H1 (cell line): ENCODE results near the gene LRRC4C. TPM values are rescaled to one million over a fixed set of nuclear protein-coding genes. Genes with fewer than 3 reads are reported as not detected.

Experiments
- CTCF ChIA-PET: fragments of 300-600 bp; sonication (Branson Sonifier 250); formaldehyde crosslinking; loops from one replicate; lab custom pipeline; 2021; ENCODE audit not compliant: partially characterized antibody; lab: Charles Lee
- POLR2A ChIA-PET: fragments of 300-600 bp; sonication (Branson Sonifier 250); formaldehyde crosslinking; loops from one replicate; lab custom pipeline; 2021; ENCODE audit warnings: inconsistent platforms; ENCODE audit not compliant: partially characterized antibody; lab: Charles Lee
- DNase-seq, 2 experiments: peaks; one replicate each; pipeline versions ENCODE4 v3.0.0 to v3.0.0-alpha.2; 2010 to 2022; ENCODE audit warnings: low spot score in 2 of 2, low read depth in 1 of 2, mixed read lengths in 1 of 2
- FAIRE-seq: peaks from 2 replicates; lab custom pipeline; 2011; peaks lifted over from hg19 to GRCh38; lab: Jason Lieb, UNC
- H2AFZ ChIP-seq: 2 replicates; pipeline ENCODE4 v1.8.1; 2012; ENCODE audit warnings: low read length, inconsistent platforms
- H2AK5ac ChIP-seq: 2 replicates; pipeline ENCODE4 v1.6.1; 2013; ENCODE audit warnings: low read depth, low read length
- H2BK120ac ChIP-seq: replicated peaks from 2 replicates; pipeline ENCODE3; 2013; ENCODE audit warnings: low read depth, low read length, inconsistent platforms
- H2BK12ac ChIP-seq: 2 replicates; pipeline ENCODE4 v1.6.1; 2013; ENCODE audit warnings: low read depth, low read length
- H2BK15ac ChIP-seq: 2 replicates; pipeline ENCODE4 v1.6.1; 2013; ENCODE audit warnings: low read length
- H2BK20ac ChIP-seq: 2 replicates; pipeline ENCODE4 v1.6.1; 2013; ENCODE audit warnings: low read length
- H2BK5ac ChIP-seq: 2 replicates; pipeline ENCODE4 v1.6.1; 2013; ENCODE audit warnings: low read depth, low read length
- H3K14ac ChIP-seq: 2 replicates; pipeline ENCODE4 v1.6.1; 2013; ENCODE audit warnings: inconsistent platforms; ENCODE audit not compliant: insufficient read length
- H3K18ac ChIP-seq: 2 replicates; pipeline ENCODE4 v1.6.1; 2013; ENCODE audit warnings: low read length; ENCODE audit errors: extremely low read depth
- H3K23ac ChIP-seq: 2 replicates; pipeline ENCODE4 v1.6.1; 2013; ENCODE audit warnings: inconsistent platforms; ENCODE audit not compliant: insufficient read length
- H3K23me2 ChIP-seq: 2 replicates; pipeline ENCODE4 v1.6.1; 2013; ENCODE audit warnings: low read depth, low read length
- H3K27ac ChIP-seq: 2 replicates; pipeline ENCODE4 v1.6.1; 2011; ENCODE audit warnings: low read depth, low read length, inconsistent platforms
- H3K27me3 ChIP-seq, 4 experiments: replicated peaks in 1 of 4; 1 replicate in 1 of 4; 2 replicates in 3 of 4; pipeline versions ENCODE4 v1.6.1 to v1.8.1; 2011 to 2013; ENCODE audit warnings: low read length in 3 of 4, mild to moderate bottlenecking in 3 of 4, inconsistent platforms in 2 of 4, mixed read lengths in 2 of 4, moderate library complexity in 1 of 4; ENCODE audit not compliant: control insufficient read depth in 3 of 4, insufficient read depth in 3 of 4; ENCODE audit errors: extremely low read depth in 1 of 4
- H3K36me3 ChIP-seq, 4 experiments: 2 replicates each; pipeline versions ENCODE4 v1.6.1 to v1.8.1; 2011 to 2013; ENCODE audit warnings: mild to moderate bottlenecking in 4 of 4, low read length in 3 of 4, moderate library complexity in 2 of 4, control low read depth in 1 of 4, inconsistent platforms in 1 of 4; ENCODE audit not compliant: insufficient read depth in 4 of 4, control insufficient read depth in 2 of 4
- H3K4ac ChIP-seq: replicated peaks from 2 replicates; pipeline ENCODE3; 2013; ENCODE audit warnings: low read length, low read depth, mixed read lengths, inconsistent platforms; ENCODE audit not compliant: insufficient read length
- H3K4me1 ChIP-seq, 4 experiments: replicated peaks in 1 of 4; 1 replicate in 1 of 4; 2 replicates in 3 of 4; pipeline versions ENCODE4 v1.6.1 to v1.8.1; 2011 to 2013; ENCODE audit warnings: low read length in 3 of 4, inconsistent platforms in 2 of 4, mixed read lengths in 1 of 4; ENCODE audit not compliant: insufficient read depth in 4 of 4, control insufficient read depth in 3 of 4
- H3K4me2 ChIP-seq, 2 experiments: 2 replicates each; pipeline versions ENCODE4 v1.6.1 to v1.8.1; 2011 to 2013; ENCODE audit warnings: low read depth in 2 of 2, low read length in 2 of 2, control low read depth in 1 of 2, inconsistent platforms in 1 of 2, mild to moderate bottlenecking in 1 of 2; ENCODE audit not compliant: insufficient read depth in 1 of 2
- H3K4me3 ChIP-seq, 4 experiments: fragments of 200-600, 300-600 bp in 1 of 4; sonication (generic), shearing (Covaris generic), sonication (Bioruptor Twin) in 1 of 4; 2 replicates each; pipeline versions ENCODE4 v1.5.1 to v1.8.1; 2011 to 2016; ENCODE audit warnings: low read length in 4 of 4, low read depth in 3 of 4, control low read depth in 2 of 4, inconsistent platforms in 2 of 4, mild to moderate bottlenecking in 2 of 4, mixed read lengths in 1 of 4, moderate library complexity in 1 of 4; ENCODE audit not compliant: insufficient read depth in 2 of 4; ENCODE audit errors: extremely low read depth in 1 of 4
- H3K56ac ChIP-seq: replicated peaks from 2 replicates; pipeline ENCODE3; 2013; ENCODE audit warnings: low read depth, mild to moderate bottlenecking, mixed read lengths, low read length, inconsistent platforms; ENCODE audit not compliant: insufficient read length
- H3K79me1 ChIP-seq: 2 replicates; pipeline ENCODE4 v1.6.1; 2013; ENCODE audit warnings: low read depth, low read length, control low read depth
- H3K79me2 ChIP-seq, 2 experiments: 2 replicates each; pipeline versions ENCODE4 v1.6.1 to v1.8.1; 2012 to 2013; ENCODE audit warnings: low read length in 2 of 2, mild to moderate bottlenecking in 2 of 2, inconsistent platforms in 1 of 2; ENCODE audit not compliant: insufficient read depth in 2 of 2, control insufficient read depth in 1 of 2
- H3K9ac ChIP-seq, 4 experiments: replicated peaks in 1 of 4; 1 replicate in 1 of 4; 2 replicates in 3 of 4; pipeline versions ENCODE4 v1.6.1 to v1.8.1; 2011 to 2013; ENCODE audit warnings: low read depth in 3 of 4, low read length in 3 of 4, control low read depth in 2 of 4, mild to moderate bottlenecking in 2 of 4, moderate library complexity in 2 of 4, inconsistent platforms in 1 of 4; ENCODE audit errors: extremely low read depth in 1 of 4
- H3K9me3 ChIP-seq, 2 experiments: 2 replicates each; pipeline versions ENCODE4 v1.6.1 to v1.8.1; 2012 to 2013; ENCODE audit warnings: mild to moderate bottlenecking in 2 of 2, moderate library complexity in 2 of 2, control low read depth in 1 of 2, inconsistent platforms in 1 of 2, low read depth in 1 of 2, low read length in 1 of 2, mixed read lengths in 1 of 2; ENCODE audit not compliant: insufficient read depth in 2 of 2
- H4K20me1 ChIP-seq, 2 experiments: replicated peaks in 1 of 2; 2 replicates each; pipeline versions ENCODE3 to v1.8.1; 2011 to 2013; ENCODE audit warnings: inconsistent platforms in 2 of 2, low read length in 2 of 2, mild to moderate bottlenecking in 1 of 2; ENCODE audit not compliant: insufficient read depth in 2 of 2, control insufficient read depth in 1 of 2
- H4K5ac ChIP-seq: 2 replicates; pipeline ENCODE4 v1.6.1; 2013; ENCODE audit warnings: low read length, low read depth, mixed read lengths, inconsistent platforms; ENCODE audit not compliant: insufficient read length
- H4K8ac ChIP-seq: 2 replicates; pipeline ENCODE4 v1.8.0; 2013; ENCODE audit warnings: mild to moderate bottlenecking, moderate library complexity, low read length, inconsistent platforms; ENCODE audit not compliant: insufficient read depth; ENCODE audit errors: extremely low read depth
- H4K91ac ChIP-seq: replicated peaks from 2 replicates; pipeline ENCODE3; 2013; ENCODE audit warnings: low read length, mixed read lengths, inconsistent platforms; ENCODE audit not compliant: insufficient read length
- BACH1 ChIP-seq: IDR thresholded peaks from 2 replicates; pipeline ENCODE4 v1.6.1; 2012; ENCODE audit warnings: low read length, improper control_type of control experiment
- CBX8 ChIP-seq: fragments of 300-800, 300-1000 bp; sonication (generic); IDR thresholded peaks from 2 replicates; pipeline ENCODE4 v1.7.1; 2016; ENCODE audit warnings: low read depth, low read length, borderline replicate concordance
- CHD2 ChIP-seq: IDR thresholded peaks from 2 replicates; pipeline ENCODE4 v1.6.1; 2012; ENCODE audit warnings: low read length, improper control_type of control experiment
- EZH2 ChIP-seq: fragments of 200-600 bp; sonication (generic); IDR thresholded peaks from 2 replicates; pipeline ENCODE4 v1.7.1; 2012; ENCODE audit warnings: low read depth, mild to moderate bottlenecking, moderate library complexity, low read length, inconsistent platforms; ENCODE audit not compliant: severe bottlenecking
- HDAC2 ChIP-seq, 2 experiments: fragments of 300-600 bp in 1 of 2; sonication (generic) in 1 of 2; IDR thresholded peaks; 2 replicates each; pipeline ENCODE4 v1.6.1; 2011 to 2012; ENCODE audit warnings: low read depth in 2 of 2, low read length in 2 of 2, mild to moderate bottlenecking in 2 of 2, moderate library complexity in 2 of 2, borderline replicate concordance in 1 of 2, inconsistent platforms in 1 of 2
- RAD21 ChIP-seq, 2 experiments: IDR thresholded peaks in 1 of 2; conservative IDR thresholded peaks in 1 of 2; 2 replicates each; pipeline ENCODE4 v1.6.1; 2011; ENCODE audit warnings: low read depth in 2 of 2, low read length in 2 of 2, improper control_type of control experiment in 1 of 2, inconsistent platforms in 1 of 2, mild to moderate bottlenecking in 1 of 2, moderate library complexity in 1 of 2
- SIN3A ChIP-seq, 2 experiments: IDR thresholded peaks in 1 of 2; conservative IDR thresholded peaks in 1 of 2; 2 replicates each; pipeline ENCODE4 v1.6.1; 2011 to 2012; ENCODE audit warnings: low read length in 2 of 2, improper control_type of control experiment in 1 of 2, low read depth in 1 of 2, mild to moderate bottlenecking in 1 of 2
- SP4 ChIP-seq: IDR thresholded peaks from 2 replicates; pipeline ENCODE4 v1.6.1; 2012; ENCODE audit warnings: low read length, inconsistent platforms
- SRF ChIP-seq: IDR thresholded peaks from 2 replicates; pipeline ENCODE4 v1.6.1; 2011; ENCODE audit warnings: mild to moderate bottlenecking, low read depth, low read length, moderate library complexity
- YY1 ChIP-seq: IDR thresholded peaks from 2 replicates; pipeline ENCODE4 v1.6.1; 2011; ENCODE audit warnings: low read depth, mild to moderate bottlenecking, low read length
- WGBS, 2 experiments: shearing (Covaris generic) in 1 of 2; methylation state at CpG; one replicate each; pipeline versions ENCODE4 v1.1.6 to v1.1.7; 2013 to 2015; ENCODE audit warnings: low lambda C conversion rate in 2 of 2, mixed read lengths in 2 of 2, inconsistent platforms in 1 of 2, low coverage in 1 of 2, missing lambda C conversion rate in 1 of 2; ENCODE audit not compliant: insufficient replicate concordance in 2 of 2, insufficient coverage in 1 of 2, insufficient read length in 1 of 2; ENCODE audit errors: extremely low coverage in 1 of 2, missing lambda C conversion rate in 1 of 2; 5-methylcytosine and 5-hydroxymethylcytosine counted together
- polyA plus RNA-seq, 7 experiments: library from polyadenylated mRNA; depleted of rRNA in 3 of 7; stranded (reverse) in 5 of 7; unstranded in 2 of 7; fragments of >200 nt in 5 of 7; fragments of 200-250 nt in 2 of 7; gene quantifications; 1 replicate in 5 of 7; 2 replicates in 1 of 7; 4 replicates in 1 of 7; pipeline versions ENCODE4 v1.2.1 to v1.2.3, GENCODE V29; 2011 to 2013; ENCODE audit warnings: missing spikeins in 2 of 7, mixed read lengths in 2 of 7
- total RNA-seq: library from RNA; stranded (reverse); fragmentation: NEBNext Ultra II Directional; extraction: Animal tissue kit (Norgen Biotek cat#: 25700); gene quantifications from 2 replicates; pipeline ENCODE4 v1.2.1, GENCODE V29; 2021
- TF ChIP-seq, protein P1 (sequence below), 3 experiments: IDR thresholded peaks; 1 replicate in 2 of 3; 2 replicates in 1 of 3; pipeline versions ENCODE4 v1.5.1 to v1.6.1; 2011; ENCODE audit warnings: low read length in 3 of 3, mild to moderate bottlenecking in 3 of 3, inconsistent platforms in 2 of 3, low read depth in 1 of 3, moderate library complexity in 1 of 3; ENCODE audit not compliant: insufficient read depth in 1 of 3; ENCODE audit errors: control extremely low read depth in 1 of 3

LRRC4C gene
- total and polyA plus RNA-seq, 2 of the 8 experiments (the other 6 are each of a cell fraction or from before 2014, with no cell fraction given), result 0.23 to 2.2 TPM

DNA sequence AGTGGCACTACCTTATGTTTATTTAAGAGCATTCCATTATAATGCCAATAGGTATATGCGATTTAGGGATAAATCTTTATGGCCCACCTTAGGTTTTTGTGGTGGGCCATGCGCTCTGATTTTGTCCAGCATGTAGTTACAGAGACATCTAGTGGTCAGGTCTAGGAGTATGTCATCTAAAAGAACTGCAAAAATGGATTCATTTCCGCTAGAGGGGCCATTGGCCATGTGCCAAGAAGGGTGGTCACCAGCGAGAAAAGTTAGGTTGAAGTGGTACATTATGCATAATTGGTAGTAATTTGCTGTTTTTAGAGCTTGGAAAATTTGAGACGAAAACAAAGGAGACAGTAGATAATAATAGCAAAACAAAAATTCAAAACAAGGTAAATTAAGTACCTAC is 27.7 kb downstream of the LRRC4C start:
- Histone ChIP-seq H3K27me3 (no peaks in the 10 kb centered on the region), H4K20me1 (no peaks in the 10 kb centered on the region), H4K8ac (no peak overlapping the region), H3K9ac (no peak overlapping the region), H3K18ac (no peak overlapping the region), H2BK12ac (no peak overlapping the region), H4K5ac (no peak overlapping the region), H4K91ac (no peak overlapping the region), H3K4me2 (no peak overlapping the region), H2AFZ (no peak overlapping the region), H3K27ac (no peak overlapping the region), H3K36me3 (no peaks in the 10 kb centered on the region), H2AK5ac (no peak overlapping the region), H2BK15ac (no peak overlapping the region), H2BK20ac (no peak overlapping the region), H3K79me2 (no peaks in the 10 kb centered on the region), H3K23ac (no peak overlapping the region), H3K56ac (no peak overlapping the region), H2BK120ac (no peak overlapping the region), H3K4me1 (peaks cover 0 to 3% (median 1%) of the 10 kb centered on the region in 4 experiments; a peak in 2 of 7 replicates), H3K4me3 (no peak overlapping the region), H3K9me3 (no peaks in the 10 kb centered on the region), H2BK5ac (no peak overlapping the region), H3K79me1 (no peaks in the 10 kb centered on the region), H3K4ac (no peak overlapping the region), H3K14ac (no peak overlapping the region), H3K23me2 (no peaks in the 10 kb centered on the region; the same call in 1 of the 2 replicates)
- ChIA-PET POLR2A (no interaction called here), CTCF (interaction anchor here (0.6 to 3.3 kb wide), 27 partner anchors 8 to 507 kb away, joined by 3 to 23 read pairs (median 3); no protein-coding TSS in a partner anchor)
- FAIRE-seq (peak; percentile 75), DNase-seq (no peak)
- 57% methylated on average over 5 of the region's 5 CpGs; no CpG with 5 or more reads in 1 of the 2 experiments for WGBS, 2 experiments
- TF ChIP-seq YY1, result peak; percentile 74
- TF ChIP-seq SRF, result no peak
- TF ChIP-seq BACH1, result no peak
- TF ChIP-seq RAD21 (IDR thresholded peaks at IDR 0.05 in 1 of 2, conservative IDR thresholded peaks at IDR 0.05 in 1 of 2; ENCODE audit: low read depth in 2 of 2, low read length in 2 of 2), result peak; percentile 91 to 93
- TF ChIP-seq CBX8, result no peak
- TF ChIP-seq CHD2, result no peak
- TF ChIP-seq HDAC2 (IDR thresholded peaks at IDR 0.05; ENCODE audit: borderline replicate concordance in 1 of 2, low read depth in 2 of 2, low read length in 2 of 2), result no peak
- no peak for TF ChIP-seq SIN3A (conservative IDR thresholded peaks at IDR 0.05 in 1 of 2, IDR thresholded peaks at IDR 0.05 in 1 of 2; ENCODE audit: low read depth in 1 of 2, low read length in 2 of 2)
- TF ChIP-seq, protein P1, sequence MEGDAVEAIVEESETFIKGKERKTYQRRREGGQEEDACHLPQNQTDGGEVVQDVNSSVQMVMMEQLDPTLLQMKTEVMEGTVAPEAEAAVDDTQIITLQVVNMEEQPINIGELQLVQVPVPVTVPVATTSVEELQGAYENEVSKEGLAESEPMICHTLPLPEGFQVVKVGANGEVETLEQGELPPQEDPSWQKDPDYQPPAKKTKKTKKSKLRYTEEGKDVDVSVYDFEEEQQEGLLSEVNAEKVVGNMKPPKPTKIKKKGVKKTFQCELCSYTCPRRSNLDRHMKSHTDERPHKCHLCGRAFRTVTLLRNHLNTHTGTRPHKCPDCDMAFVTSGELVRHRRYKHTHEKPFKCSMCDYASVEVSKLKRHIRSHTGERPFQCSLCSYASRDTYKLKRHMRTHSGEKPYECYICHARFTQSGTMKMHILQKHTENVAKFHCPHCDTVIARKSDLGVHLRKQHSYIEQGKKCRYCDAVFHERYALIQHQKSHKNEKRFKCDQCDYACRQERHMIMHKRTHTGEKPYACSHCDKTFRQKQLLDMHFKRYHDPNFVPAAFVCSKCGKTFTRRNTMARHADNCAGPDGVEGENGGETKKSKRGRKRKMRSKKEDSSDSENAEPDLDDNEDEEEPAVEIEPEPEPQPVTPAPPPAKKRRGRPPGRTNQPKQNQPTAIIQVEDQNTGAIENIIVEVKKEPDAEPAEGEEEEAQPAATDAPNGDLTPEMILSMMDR (IDR thresholded peaks at IDR 0.05; ENCODE audit: control extremely low read depth in 1 of 3, insufficient read depth in 1 of 3, low read depth in 1 of 3, low read length in 3 of 3), result peak in 2 of 3 experiments; percentile 65 to 72; a peak in 3 of 4 replicates
- TF ChIP-seq SP4, result no peak
- no peak for TF ChIP-seq EZH2
